ENCODE data around the gene SPNS2. TPM values are rescaled to one million over a fixed set of nuclear protein-coding genes. Genes with fewer than 3 reads are reported as not detected.

SPNS2 gene
- total RNA-seq, 1 experiment from 2014 or later: 0.33 TPM

- H2BK12ac ChIP-seq (ENCODE audit: insufficient read length, low read depth, low read length): no peak overlapping the region
Measured at GRCh38 chr17:4559966-4560365, 61.3 kb downstream of the SPNS2 start.

More at GRCh38 chr17:4559966-4560365, 61.3 kb downstream of the SPNS2 start:
- Histone ChIP-seq H2BK20ac (ENCODE audit: low read depth, low read length, poor library complexity, severe bottlenecking) (no peak overlapping the region), H2AFZ (ENCODE audit: low read length) (no peak overlapping the region), H4K20me1 (ENCODE audit: control insufficient read depth, insufficient read depth, insufficient read length) (no peaks in the 10 kb centered on the region), H3K4me2 (ENCODE audit: insufficient read depth, insufficient read length, low read length) (no peak overlapping the region), H3K27ac (ENCODE audit: insufficient read length, low read depth, low read length) (no peak overlapping the region), H3K79me1 (ENCODE audit: insufficient read depth, low read depth, low read length, poor library complexity, severe bottlenecking) (no peaks in the 10 kb centered on the region), H3K18ac (ENCODE audit: insufficient read length, low read depth, low read length) (no peak overlapping the region), H3K14ac (ENCODE audit: insufficient read depth, low read length) (no peak overlapping the region), H2BK15ac (ENCODE audit: low read depth, low read length) (no peak overlapping the region), H2BK5ac (ENCODE audit: insufficient read length, low read length) (no peak overlapping the region), H4K8ac (replicated peaks; ENCODE audit: insufficient read length, low read depth, low read length) (no peak overlapping the region), H3K27me3 (ENCODE audit: insufficient read depth, low read length) (no peaks in the 10 kb centered on the region), H4K91ac (ENCODE audit: insufficient read length, low read depth, low read length) (no peak overlapping the region), H3K23me2 (ENCODE audit: insufficient read length, low read depth, low read length, poor library complexity, severe bottlenecking) (peaks cover 1% of the 10 kb centered on the region), H3K23ac (ENCODE audit: insufficient read length, low read depth, low read length) (no peak overlapping the region), H3K9me3 (ENCODE audit: control insufficient read depth, low read depth, low read length) (no peaks in the 10 kb centered on the region), H3K9ac (ENCODE audit: extremely low read depth, insufficient read length, low read length) (no peak overlapping the region), H3T11ph (ENCODE audit: low read length) (no peak overlapping the region), H3K4me1 (ENCODE audit: insufficient read depth, low read length) (peaks cover 4% of the 10 kb centered on the region; the same call in 1 of the 2 replicates), H4K5ac (ENCODE audit: insufficient read length, low read depth, low read length) (no peak overlapping the region), H3K4ac (ENCODE audit: low read depth, low read length) (no peak overlapping the region), H3K56ac (ENCODE audit: insufficient read length, low read depth, low read length) (no peak overlapping the region), H2BK120ac (ENCODE audit: low read depth, low read length, poor library complexity, severe bottlenecking) (no peak overlapping the region), H2AK5ac (ENCODE audit: insufficient read length, low read length) (no peak overlapping the region), H3K79me2 (ENCODE audit: insufficient read depth, low read length) (peaks cover under 1% of the 10 kb centered on the region; the same call in 1 of the 2 replicates)
- no peak overlapping the region for H3K27ac Mint-ChIP-seq
- H3K4me1 Mint-ChIP-seq: peaks cover 21 to 27% of the 10 kb centered on the region in 2 experiments
- peaks cover 10% of the 10 kb centered on the region; the same call in 1 of the 2 replicates for H3K27me3 Mint-ChIP-seq (ENCODE audit: low read depth)
- no peaks in the 10 kb centered on the region for H3K9me3 Mint-ChIP-seq
- WGBS (ENCODE audit: extremely low coverage, insufficient read length, low lambda C conversion rate): no CpG with 5 or more reads among the region's 5 CpGs
- H3K4me3 Mint-ChIP-seq: no peak overlapping the region
- no peak for TF ChIP-seq CTCF (conservative IDR thresholded peaks at IDR 0.05)
- H3K36me3 Mint-ChIP-seq (ENCODE audit: insufficient read depth in 1 of 3, low read depth in 3 of 3): peaks cover 0 to 3% (median 0%) of the 10 kb centered on the region in 3 experiments; a peak in 2 of 7 replicates
- no peak for DNase-seq
